ENCODE measurements around the gene SMIM14.
"Not testable (repeated sequence)": the region's sequence is repeated elsewhere in the genome, so short reads cannot be mapped to it uniquely, and the experiment has no call there.

The SMIM14 gene

GRCh38 chr4:39521253-39521919, 117.3 kb downstream of the SMIM14 start:
- DNase-seq (ENCODE audit: low read depth, low spot score): no peak
- no peak overlapping the region for H3K4me3 ChIP-seq (ENCODE audit: low read length)

GRCh38 chr4:39518484-39518883, 120.2 kb downstream of the SMIM14 start:
- H3K4me3 ChIP-seq (ENCODE audit: low read length): no peak overlapping the region
- DNase-seq (ENCODE audit: low read depth, low spot score): no peak

DNA sequence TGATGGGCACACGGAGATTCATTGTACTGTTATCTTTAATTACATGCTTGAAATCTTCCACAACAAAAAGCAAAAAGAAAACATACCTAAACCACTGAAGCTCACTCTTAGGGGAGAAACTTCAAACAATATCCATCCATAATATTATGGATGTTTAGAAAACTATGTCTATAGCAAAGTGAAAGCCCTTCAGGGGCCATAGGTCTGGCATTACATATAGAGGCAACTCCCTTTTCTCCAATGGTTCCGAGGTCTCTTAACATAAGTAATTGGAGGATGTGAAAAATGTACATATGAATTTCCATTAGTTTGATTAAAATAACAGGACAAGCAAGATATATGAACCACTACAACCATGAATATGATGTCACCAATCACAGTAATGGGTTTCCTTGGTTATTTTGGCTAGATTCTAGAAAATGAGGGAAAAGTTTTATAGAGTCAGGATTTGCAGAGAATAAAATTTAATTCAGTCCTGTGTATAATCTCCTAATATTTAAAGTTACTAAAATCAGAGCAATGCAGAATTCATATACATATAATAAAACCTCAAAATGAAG, 122.2 kb downstream of the SMIM14 start:
- H3K4me3 ChIP-seq (ENCODE audit: low read length): no peak overlapping the region
- DNase-seq (ENCODE audit: low read depth, low spot score): no peak

DNA sequence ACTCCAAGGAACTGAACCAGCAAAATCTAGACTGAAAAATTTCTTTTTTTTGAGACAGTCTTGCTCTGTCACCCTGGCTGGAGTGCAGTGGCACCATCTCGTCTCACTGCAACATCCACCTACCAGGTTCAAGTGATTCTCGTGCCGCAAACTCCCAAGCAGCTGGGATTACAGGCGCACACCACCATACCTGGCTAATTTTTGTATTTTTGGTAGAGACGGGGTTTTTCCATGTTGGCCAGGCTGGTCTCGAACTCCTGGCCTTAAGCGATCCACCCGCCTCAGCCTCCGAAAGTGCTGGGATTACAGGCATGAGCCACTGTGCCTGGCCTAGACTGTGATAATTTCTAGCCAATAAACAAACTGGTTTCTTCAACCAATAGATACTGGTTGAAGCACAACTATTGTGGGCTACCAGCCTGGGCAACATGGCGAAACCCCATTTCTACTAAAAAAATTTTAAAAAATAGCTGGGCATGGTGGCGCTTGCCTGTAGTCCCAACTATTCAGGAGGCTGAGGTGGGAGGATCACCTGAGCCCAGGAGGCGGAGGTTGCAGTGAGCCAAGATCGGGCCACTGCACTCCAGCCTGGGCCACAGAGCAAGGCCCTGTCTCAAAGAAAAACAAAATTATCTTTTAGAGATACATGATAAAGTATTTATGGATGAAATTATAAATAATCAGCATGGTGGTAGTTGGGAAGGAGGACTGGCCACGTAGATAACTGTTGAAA, 122.8 kb downstream of the SMIM14 start:
- not testable (repeated sequence) for H3K4me3 ChIP-seq (ENCODE audit: low read length); DNase-seq (ENCODE audit: low read depth, low spot score)

DNA sequence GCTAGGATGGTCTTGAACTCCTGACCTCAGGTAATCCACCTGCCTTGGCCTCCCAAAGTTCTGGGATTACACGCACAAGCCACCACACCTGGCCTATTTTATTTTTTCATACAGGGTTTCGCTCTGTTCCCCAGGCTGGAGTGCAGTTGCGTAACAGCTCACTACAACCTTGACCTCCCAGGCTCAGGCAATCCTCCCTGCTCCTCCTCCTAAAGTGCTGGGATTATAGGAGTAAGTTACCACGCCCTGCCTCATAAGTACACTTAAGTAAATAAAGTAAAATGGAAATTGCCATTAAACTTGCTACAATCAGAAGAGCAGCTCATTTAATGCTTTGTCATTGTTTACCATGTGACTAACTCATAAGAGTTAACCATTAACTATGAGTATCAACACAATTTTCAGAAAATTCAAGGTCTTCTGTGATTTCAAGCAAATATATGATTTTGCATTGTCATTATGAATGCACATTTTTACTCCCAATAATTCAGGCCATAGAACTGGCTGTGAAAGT, 123.7 kb downstream of the SMIM14 start:
- no peak overlapping the region for H3K4me3 ChIP-seq (ENCODE audit: low read length)
- DNase-seq (ENCODE audit: low read depth, low spot score): no peak

DNA sequence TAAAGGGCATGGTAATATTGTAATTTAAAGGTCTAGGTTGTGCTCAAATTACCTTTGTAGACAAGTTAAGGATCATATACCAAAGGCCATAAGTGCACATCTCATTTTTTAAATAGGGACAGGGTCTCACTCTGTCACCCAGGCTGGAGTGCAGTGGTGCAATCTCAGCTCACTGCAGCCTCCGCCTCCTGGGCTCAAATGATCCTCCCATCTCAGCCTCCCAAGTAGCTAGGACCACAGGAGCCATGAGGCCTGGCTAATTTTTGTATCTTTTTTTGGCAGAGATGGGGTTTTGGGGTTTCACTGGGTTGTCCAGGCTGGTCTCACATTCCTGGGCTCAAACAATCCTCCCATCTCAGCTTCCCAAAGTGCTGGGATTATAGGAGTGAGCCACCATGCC, 124.4 kb downstream of the SMIM14 start:
- not testable (repeated sequence) for H3K4me3 ChIP-seq (ENCODE audit: low read length)

GRCh38 chr4:39510348-39510929, 128.2 kb downstream of the SMIM14 start:
- DNase-seq (ENCODE audit: low read depth, low spot score): no peak

More for the DNA sequence above, 124.4 kb downstream of the SMIM14 start:
- DNase-seq (ENCODE audit: low read depth, low spot score): not testable (repeated sequence)

GRCh38 chr4:39505581-39505980, 133.1 kb downstream of the SMIM14 start:
- no peak for DNase-seq (ENCODE audit: low read depth, low spot score)

More at GRCh38 chr4:39510348-39510929, 128.2 kb downstream of the SMIM14 start:
- no peak overlapping the region for H3K4me3 ChIP-seq (ENCODE audit: low read length)

DNA sequence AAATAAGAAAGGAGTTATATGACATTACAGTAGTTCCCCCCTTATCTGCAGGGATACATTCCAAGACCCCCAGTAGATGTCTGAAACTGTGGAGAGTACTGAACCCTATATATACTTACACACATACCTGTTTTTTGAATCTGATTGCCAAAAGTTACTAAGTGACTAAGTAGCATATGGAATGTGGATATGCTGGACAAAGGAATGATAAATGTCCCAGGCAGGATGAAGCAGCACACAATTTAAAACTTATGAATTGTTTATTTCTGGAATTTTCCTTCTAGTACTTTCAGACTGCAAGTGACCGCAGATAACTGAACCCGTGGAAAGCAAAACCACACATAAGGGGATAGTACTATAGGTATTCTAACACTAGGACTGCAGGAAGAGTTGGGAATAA, 134.1 kb downstream of the SMIM14 start:
- no peak overlapping the region for H3K4me3 ChIP-seq (ENCODE audit: low read length)
- DNase-seq (ENCODE audit: low read depth, low spot score): no peak

More at GRCh38 chr4:39505581-39505980, 133.1 kb downstream of the SMIM14 start:
- H3K4me3 ChIP-seq (ENCODE audit: low read length): no peak overlapping the region

- not testable (repeated sequence) for DNase-seq (ENCODE audit: low read depth, low spot score); H3K4me3 ChIP-seq (ENCODE audit: low read length)
Observed at GRCh38 chr4:39502664-39503035, 136.0 kb downstream of the SMIM14 start.

DNA sequence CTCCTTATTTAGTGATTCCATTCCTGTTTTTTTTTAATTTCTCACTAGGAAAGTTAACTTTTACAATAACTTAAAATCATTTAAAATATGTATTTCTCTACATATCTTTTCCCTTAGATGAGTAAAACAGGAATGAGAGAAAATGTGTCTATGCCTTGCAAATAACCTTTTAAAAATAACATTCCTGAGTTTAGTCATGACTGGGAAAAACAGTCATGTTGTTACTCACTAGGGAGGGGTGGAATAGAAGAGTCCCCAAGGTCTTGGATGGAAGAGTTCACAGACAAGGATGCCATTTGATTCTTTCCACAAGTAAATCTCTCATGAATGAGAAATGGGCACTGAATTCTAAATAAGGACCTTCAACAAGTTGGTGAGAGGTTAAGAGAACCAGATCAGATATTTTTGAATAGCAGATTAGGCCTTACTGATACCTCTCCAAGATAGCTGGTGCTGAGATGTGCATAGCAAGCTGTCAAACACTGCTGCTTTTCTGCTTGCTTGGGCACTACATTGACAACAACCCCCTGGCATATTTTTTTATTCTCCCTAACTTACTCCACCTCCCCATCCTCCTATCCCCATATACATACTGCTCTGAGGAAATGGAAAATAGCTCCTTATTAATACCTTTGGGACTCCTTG, 136.5 kb downstream of the SMIM14 start:
- no peak for DNase-seq (ENCODE audit: low read depth, low spot score)
- no peak overlapping the region for H3K4me3 ChIP-seq (ENCODE audit: low read length)

DNA sequence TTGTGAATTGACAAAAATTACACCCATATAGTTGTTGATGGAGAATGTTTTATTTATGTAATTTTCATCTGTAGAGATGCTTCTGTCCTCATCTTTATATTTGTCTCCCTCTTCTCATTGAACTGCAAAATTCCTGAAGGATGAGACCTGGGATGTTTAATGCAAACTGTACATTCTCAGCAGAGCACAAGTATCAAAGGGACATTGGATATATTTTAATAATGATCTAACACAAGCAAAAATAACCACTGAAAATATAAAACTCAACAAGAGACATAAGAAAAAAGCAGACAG, 140.0 kb downstream of the SMIM14 start:
- DNase-seq (ENCODE audit: low read depth, low spot score): no peak

GRCh38 chr4:39497909-39498726, 140.5 kb downstream of the SMIM14 start:
- no peak overlapping the region for H3K4me3 ChIP-seq (ENCODE audit: low read length)
- no peak for DNase-seq (ENCODE audit: low read depth, low spot score)

More for the DNA sequence above, 140.0 kb downstream of the SMIM14 start:
- no peak overlapping the region for H3K4me3 ChIP-seq (ENCODE audit: low read length)
